WTC11 (cell line): ENCODE measurements around the gene COG2. TPM values are rescaled to one million over a fixed set of nuclear protein-coding genes. Genes with fewer than 3 reads are reported as not detected.

Experiments
- ATAC-seq: fragments of 200-7000 bp; cut with Tn5 transposase; 2 replicates; pipeline ENCODE4 v1.10.0; 2021; ENCODE audit warnings: mild to moderate bottlenecking, moderate library complexity
- CTCF ChIA-PET: fragments of 300-600 bp; sonication (Branson Sonifier 250); formaldehyde crosslinking; loops from one replicate; lab custom pipeline; 2021; ENCODE audit warnings: antibody characterized with exemption; lab: Charles Lee
- POLR2A ChIA-PET: fragments of 350-600 bp; sonication (Branson Sonifier 250); formaldehyde crosslinking; loops from one replicate; lab custom pipeline; 2021; ENCODE audit warnings: antibody characterized with exemption; lab: Charles Lee
- DNase-seq: peaks from one replicate; pipeline ENCODE4 v3.0.0; 2021; ENCODE audit warnings: low spot score
- H3K27ac Mint-ChIP-seq: 2 replicates; pipeline ENCODE4 v1.8.0; 2021; ENCODE audit warnings: mixed read lengths
- H3K27me3 Mint-ChIP-seq: 2 replicates; pipeline ENCODE4 v1.8.0; 2021; ENCODE audit warnings: low read depth, mild to moderate bottlenecking, moderate library complexity, mixed read lengths
- H3K36me3 Mint-ChIP-seq: 2 replicates; pipeline ENCODE4 v1.8.0; 2021; ENCODE audit warnings: mixed read lengths
- H3K4me1 Mint-ChIP-seq: 2 replicates; pipeline ENCODE4 v1.8.0; 2022; ENCODE audit warnings: mixed read lengths
- H3K4me3 Mint-ChIP-seq: 2 replicates; pipeline ENCODE4 v1.8.0; 2021; ENCODE audit warnings: mild to moderate bottlenecking, moderate library complexity, mixed read lengths
- H3K9me3 Mint-ChIP-seq: 2 replicates; pipeline ENCODE4 v1.8.0; 2021; ENCODE audit warnings: mixed read lengths
- CBFB ChIP-seq: sonication (generic); formaldehyde crosslinking; IDR thresholded peaks from 2 replicates; pipeline ENCODE4 v1.8.1; 2022; ENCODE audit warnings: mild to moderate bottlenecking, low read depth, missing genetic modification reagents
- ELF4 ChIP-seq: sonication (generic); formaldehyde crosslinking; IDR thresholded peaks from 2 replicates; pipeline ENCODE4 v1.8.1; 2022; ENCODE audit warnings: low read depth, mild to moderate bottlenecking, moderate library complexity, missing genetic modification reagents
- RELA ChIP-seq: sonication (generic); formaldehyde crosslinking; IDR thresholded peaks from 2 replicates; pipeline ENCODE4 v1.8.1; 2022; ENCODE audit warnings: missing genetic modification reagents, mild to moderate bottlenecking, borderline replicate concordance
- TCF7 ChIP-seq: sonication (generic); formaldehyde crosslinking; IDR thresholded peaks from 2 replicates; pipeline ENCODE4 v1.8.0; 2022; ENCODE audit warnings: mild to moderate bottlenecking, low read depth, missing genetic modification reagents, moderate library complexity
- ZBTB21 ChIP-seq: sonication (generic); formaldehyde crosslinking; IDR thresholded peaks from 2 replicates; pipeline ENCODE4 v1.8.1; 2023; ENCODE audit warnings: mild to moderate bottlenecking, missing genetic modification reagents, borderline replicate concordance
- ZNF138 ChIP-seq: sonication (generic); formaldehyde crosslinking; conservative IDR thresholded peaks from 2 replicates; pipeline ENCODE4 v1.8.1; 2022; ENCODE audit warnings: mild to moderate bottlenecking, moderate library complexity, missing genetic modification reagents
- total RNA-seq: library from RNA; stranded (reverse); gene quantifications from 3 replicates; pipeline ENCODE4 v1.2.3, GENCODE V29; 2021
- TF ChIP-seq, protein P1 (sequence below): fragments of 250-450 bp; sonication (Bioruptor Pico); IDR thresholded peaks from 2 replicates; pipeline ENCODE4 v1.9.0; 2021; ENCODE audit warnings: mild to moderate bottlenecking, borderline replicate concordance
- TF ChIP-seq, protein P2 (sequence below): fragments of 250-450 bp; sonication (Bioruptor Pico); IDR thresholded peaks from 2 replicates; pipeline ENCODE4 v1.9.0; 2021; ENCODE audit warnings: mild to moderate bottlenecking
- TF ChIP-seq, protein P3 (sequence below): sonication (generic); formaldehyde crosslinking; IDR thresholded peaks from 2 replicates; pipeline ENCODE4 v1.8.1; 2022; ENCODE audit warnings: mild to moderate bottlenecking, missing genetic modification reagents, moderate library complexity, borderline replicate concordance
- TF ChIP-seq, protein P4 (sequence below): sonication (generic); formaldehyde crosslinking; IDR thresholded peaks from 2 replicates; pipeline ENCODE4 v1.8.1; 2023; ENCODE audit warnings: mild to moderate bottlenecking, missing genetic modification reagents, moderate library complexity
- TF ChIP-seq, protein P5 (sequence below): sonication (generic); formaldehyde crosslinking; IDR thresholded peaks from 2 replicates; pipeline ENCODE4 v1.8.0; 2022; ENCODE audit warnings: mild to moderate bottlenecking, missing genetic modification reagents
- TF ChIP-seq, protein P6 (sequence below): sonication (generic); formaldehyde crosslinking; IDR thresholded peaks from 2 replicates; pipeline ENCODE4 v1.8.1; 2022; ENCODE audit warnings: missing genetic modification reagents, borderline replicate concordance

COG2 gene
- total RNA-seq, 1 experiment from 2014 or later = 30.9 TPM

DNA sequence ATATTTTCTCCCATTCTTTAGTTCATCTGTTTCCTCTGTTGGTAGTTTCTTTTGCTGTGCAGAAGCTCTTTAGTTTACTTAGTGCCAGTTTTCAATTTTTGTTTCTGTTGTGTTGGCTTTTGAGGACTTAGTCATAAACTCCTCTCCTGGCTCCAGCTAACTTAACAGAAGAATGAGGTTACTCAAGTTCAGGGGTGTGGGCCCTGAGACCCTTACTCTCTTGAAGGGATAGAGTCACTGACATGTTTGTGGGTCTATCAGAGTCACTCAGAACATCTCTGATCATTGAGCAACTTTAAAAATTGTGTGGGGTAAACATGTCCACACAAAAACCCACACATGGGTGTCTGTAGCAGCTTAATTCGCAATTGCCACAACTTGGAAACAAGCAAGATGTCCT, 57.4 kb downstream of the COG2 start (continued):
- TF ChIP-seq, protein P1, sequence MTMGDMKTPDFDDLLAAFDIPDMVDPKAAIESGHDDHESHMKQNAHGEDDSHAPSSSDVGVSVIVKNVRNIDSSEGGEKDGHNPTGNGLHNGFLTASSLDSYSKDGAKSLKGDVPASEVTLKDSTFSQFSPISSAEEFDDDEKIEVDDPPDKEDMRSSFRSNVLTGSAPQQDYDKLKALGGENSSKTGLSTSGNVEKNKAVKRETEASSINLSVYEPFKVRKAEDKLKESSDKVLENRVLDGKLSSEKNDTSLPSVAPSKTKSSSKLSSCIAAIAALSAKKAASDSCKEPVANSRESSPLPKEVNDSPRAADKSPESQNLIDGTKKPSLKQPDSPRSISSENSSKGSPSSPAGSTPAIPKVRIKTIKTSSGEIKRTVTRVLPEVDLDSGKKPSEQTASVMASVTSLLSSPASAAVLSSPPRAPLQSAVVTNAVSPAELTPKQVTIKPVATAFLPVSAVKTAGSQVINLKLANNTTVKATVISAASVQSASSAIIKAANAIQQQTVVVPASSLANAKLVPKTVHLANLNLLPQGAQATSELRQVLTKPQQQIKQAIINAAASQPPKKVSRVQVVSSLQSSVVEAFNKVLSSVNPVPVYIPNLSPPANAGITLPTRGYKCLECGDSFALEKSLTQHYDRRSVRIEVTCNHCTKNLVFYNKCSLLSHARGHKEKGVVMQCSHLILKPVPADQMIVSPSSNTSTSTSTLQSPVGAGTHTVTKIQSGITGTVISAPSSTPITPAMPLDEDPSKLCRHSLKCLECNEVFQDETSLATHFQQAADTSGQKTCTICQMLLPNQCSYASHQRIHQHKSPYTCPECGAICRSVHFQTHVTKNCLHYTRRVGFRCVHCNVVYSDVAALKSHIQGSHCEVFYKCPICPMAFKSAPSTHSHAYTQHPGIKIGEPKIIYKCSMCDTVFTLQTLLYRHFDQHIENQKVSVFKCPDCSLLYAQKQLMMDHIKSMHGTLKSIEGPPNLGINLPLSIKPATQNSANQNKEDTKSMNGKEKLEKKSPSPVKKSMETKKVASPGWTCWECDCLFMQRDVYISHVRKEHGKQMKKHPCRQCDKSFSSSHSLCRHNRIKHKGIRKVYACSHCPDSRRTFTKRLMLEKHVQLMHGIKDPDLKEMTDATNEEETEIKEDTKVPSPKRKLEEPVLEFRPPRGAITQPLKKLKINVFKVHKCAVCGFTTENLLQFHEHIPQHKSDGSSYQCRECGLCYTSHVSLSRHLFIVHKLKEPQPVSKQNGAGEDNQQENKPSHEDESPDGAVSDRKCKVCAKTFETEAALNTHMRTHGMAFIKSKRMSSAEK (CRISPR knock-in tag) = no peak
- TF ChIP-seq, protein P2, sequence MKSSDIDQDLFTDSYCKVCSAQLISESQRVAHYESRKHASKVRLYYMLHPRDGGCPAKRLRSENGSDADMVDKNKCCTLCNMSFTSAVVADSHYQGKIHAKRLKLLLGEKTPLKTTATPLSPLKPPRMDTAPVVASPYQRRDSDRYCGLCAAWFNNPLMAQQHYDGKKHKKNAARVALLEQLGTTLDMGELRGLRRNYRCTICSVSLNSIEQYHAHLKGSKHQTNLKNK = no peak

DNA sequence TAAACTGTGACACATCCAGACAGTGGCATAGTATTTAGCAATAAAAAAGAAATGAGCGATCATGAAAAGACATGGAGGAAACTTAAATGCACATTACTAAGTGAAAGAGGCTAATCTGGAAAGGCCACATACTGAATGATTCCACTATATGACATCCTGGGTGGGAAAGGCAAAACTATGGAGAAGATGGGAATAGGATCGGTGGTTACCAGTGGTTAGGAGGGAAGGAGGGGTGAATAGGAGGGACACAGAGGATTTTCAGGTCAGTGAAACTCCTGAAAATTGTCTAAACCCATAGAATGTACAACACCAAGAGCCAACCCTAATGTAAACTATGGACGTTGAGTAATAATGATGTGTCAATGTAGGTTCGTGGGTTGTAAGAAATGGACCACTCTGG, 57.9 kb downstream of the COG2 start:
- no peaks in the 10 kb centered on the region for H3K27me3 Mint-ChIP-seq
- DNase-seq (no peak), ATAC-seq (no peak)
- H3K36me3 Mint-ChIP-seq = no peaks in the 10 kb centered on the region
- no peak overlapping the region for H3K27ac Mint-ChIP-seq
- H3K4me3 Mint-ChIP-seq = no peak overlapping the region
- no peaks in the 10 kb centered on the region for H3K9me3 Mint-ChIP-seq
- TF ChIP-seq TCF7 (CRISPR knock-in tag) = no peak
- no peak for TF ChIP-seq ZNF138 (CRISPR knock-in tag)
- no peak for TF ChIP-seq RELA (CRISPR knock-in tag)
- no peak for TF ChIP-seq CBFB (CRISPR knock-in tag)
- ChIA-PET CTCF (no interaction called here), POLR2A (no interaction called here)
- peaks cover 12% of the 10 kb centered on the region for H3K4me1 Mint-ChIP-seq

DNA sequence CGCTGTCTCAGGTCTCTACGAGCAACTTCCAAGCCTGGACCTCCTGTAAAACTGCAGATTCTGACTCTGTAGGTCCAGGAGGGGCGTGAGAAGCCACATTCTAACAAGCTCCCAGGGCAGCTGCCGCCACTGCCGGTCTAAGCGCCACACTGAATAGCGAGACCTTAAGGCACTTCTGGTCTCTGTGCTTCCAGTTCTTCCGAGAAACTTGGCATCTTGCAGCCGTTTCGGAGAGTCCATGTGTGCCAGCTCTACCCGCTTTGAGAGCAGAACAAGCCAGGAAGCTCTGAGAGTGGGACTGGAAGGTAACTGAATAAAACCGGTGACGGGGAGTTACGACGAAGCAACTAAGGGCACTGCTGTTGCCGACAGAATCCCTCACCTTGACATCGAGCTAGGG, 59.2 kb downstream of the COG2 start:
- no peak overlapping the region for H3K27ac Mint-ChIP-seq
- ChIA-PET POLR2A (no interaction called here), CTCF (interaction anchor here (1.0 kb wide), 1 partner anchor 60 kb away, joined by 3 read pairs; no protein-coding TSS in a partner anchor)
- no peaks in the 10 kb centered on the region for H3K27me3 Mint-ChIP-seq
- peaks cover 10% of the 10 kb centered on the region for H3K4me1 Mint-ChIP-seq
- no peak for TF ChIP-seq ZBTB21 (CRISPR knock-in tag)
- TF ChIP-seq, protein P3, sequence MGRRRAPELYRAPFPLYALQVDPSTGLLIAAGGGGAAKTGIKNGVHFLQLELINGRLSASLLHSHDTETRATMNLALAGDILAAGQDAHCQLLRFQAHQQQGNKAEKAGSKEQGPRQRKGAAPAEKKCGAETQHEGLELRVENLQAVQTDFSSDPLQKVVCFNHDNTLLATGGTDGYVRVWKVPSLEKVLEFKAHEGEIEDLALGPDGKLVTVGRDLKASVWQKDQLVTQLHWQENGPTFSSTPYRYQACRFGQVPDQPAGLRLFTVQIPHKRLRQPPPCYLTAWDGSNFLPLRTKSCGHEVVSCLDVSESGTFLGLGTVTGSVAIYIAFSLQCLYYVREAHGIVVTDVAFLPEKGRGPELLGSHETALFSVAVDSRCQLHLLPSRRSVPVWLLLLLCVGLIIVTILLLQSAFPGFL (CRISPR knock-in tag) = no peak
- no peak for TF ChIP-seq ELF4 (CRISPR knock-in tag)
- TF ChIP-seq, protein P4, sequence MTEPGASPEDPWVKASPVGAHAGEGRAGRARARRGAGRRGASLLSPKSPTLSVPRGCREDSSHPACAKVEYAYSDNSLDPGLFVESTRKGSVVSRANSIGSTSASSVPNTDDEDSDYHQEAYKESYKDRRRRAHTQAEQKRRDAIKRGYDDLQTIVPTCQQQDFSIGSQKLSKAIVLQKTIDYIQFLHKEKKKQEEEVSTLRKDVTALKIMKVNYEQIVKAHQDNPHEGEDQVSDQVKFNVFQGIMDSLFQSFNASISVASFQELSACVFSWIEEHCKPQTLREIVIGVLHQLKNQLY (CRISPR knock-in tag) = no peak
- TF ChIP-seq, protein P5, sequence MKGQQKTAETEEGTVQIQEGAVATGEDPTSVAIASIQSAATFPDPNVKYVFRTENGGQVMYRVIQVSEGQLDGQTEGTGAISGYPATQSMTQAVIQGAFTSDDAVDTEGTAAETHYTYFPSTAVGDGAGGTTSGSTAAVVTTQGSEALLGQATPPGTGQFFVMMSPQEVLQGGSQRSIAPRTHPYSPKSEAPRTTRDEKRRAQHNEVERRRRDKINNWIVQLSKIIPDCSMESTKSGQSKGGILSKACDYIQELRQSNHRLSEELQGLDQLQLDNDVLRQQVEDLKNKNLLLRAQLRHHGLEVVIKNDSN (CRISPR knock-in tag) = no peak
- TF ChIP-seq, protein P6, sequence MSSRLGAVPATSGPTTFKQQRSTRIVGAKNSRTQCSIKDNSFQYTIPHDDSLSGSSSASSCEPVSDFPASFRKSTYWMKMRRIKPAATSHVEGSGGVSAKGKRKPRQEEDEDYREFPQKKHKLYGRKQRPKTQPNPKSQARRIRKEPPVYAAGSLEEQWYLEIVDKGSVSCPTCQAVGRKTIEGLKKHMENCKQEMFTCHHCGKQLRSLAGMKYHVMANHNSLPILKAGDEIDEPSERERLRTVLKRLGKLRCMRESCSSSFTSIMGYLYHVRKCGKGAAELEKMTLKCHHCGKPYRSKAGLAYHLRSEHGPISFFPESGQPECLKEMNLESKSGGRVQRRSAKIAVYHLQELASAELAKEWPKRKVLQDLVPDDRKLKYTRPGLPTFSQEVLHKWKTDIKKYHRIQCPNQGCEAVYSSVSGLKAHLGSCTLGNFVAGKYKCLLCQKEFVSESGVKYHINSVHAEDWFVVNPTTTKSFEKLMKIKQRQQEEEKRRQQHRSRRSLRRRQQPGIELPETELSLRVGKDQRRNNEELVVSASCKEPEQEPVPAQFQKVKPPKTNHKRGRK (CRISPR knock-in tag) = no peak
- no peaks in the 10 kb centered on the region for H3K36me3 Mint-ChIP-seq
- DNase-seq = no peak
- H3K9me3 Mint-ChIP-seq = no peaks in the 10 kb centered on the region
- no peak for ATAC-seq
- no peak overlapping the region for H3K4me3 Mint-ChIP-seq
